GM12878 (cell line): ENCODE data around the gene IFI35. TPM values are rescaled to one million over a fixed set of nuclear protein-coding genes. Genes with fewer than 3 reads are reported as not detected.
A peak's percentile ranks its signal among the peaks of the same experiment; 100 is the strongest.

Experiments
- CBX3 ChIP-seq: fragments of 200-600 bp; sonication (generic); IDR thresholded peaks from 2 replicates; pipeline ENCODE4 v1.6.1; 2016; ENCODE audit warnings: low read depth, borderline replicate concordance
- CEBPB ChIP-seq, 2 experiments: fragments of 150-350 bp in 1 of 2; IDR thresholded peaks; 2 replicates each; pipeline ENCODE4 v1.6.1; 2012 to 2014; ENCODE audit warnings: low read depth in 2 of 2, low read length in 2 of 2, borderline replicate concordance in 1 of 2, inconsistent platforms in 1 of 2
- EED ChIP-seq: sonication (generic); IDR thresholded peaks from 2 replicates; pipeline ENCODE4 v1.6.1; 2016; ENCODE audit warnings: antibody characterized with exemption, low read depth
- EGR1 ChIP-seq, 2 experiments: IDR thresholded peaks; 1 replicate in 1 of 2; 2 replicates in 1 of 2; pipeline ENCODE4 v1.6.1; 2011 to 2012; ENCODE audit warnings: low read depth in 2 of 2, low read length in 2 of 2, borderline replicate concordance in 1 of 2, mild to moderate bottlenecking in 1 of 2, moderate library complexity in 1 of 2
- ELK1 ChIP-seq: IDR thresholded peaks from 2 replicates; pipeline ENCODE4 v1.6.1; 2012; ENCODE audit warnings: low read depth, low read length, improper control_type of control experiment
- HDAC6 ChIP-seq: fragments of 200-600 bp; sonication (generic); IDR thresholded peaks from one replicate; pipeline ENCODE4 v1.8.0; 2017; ENCODE audit warnings: antibody characterized with exemption; ENCODE audit not compliant: unreplicated experiment
- HSF1 ChIP-seq: fragments of 150-350 bp; IDR thresholded peaks from 2 replicates; pipeline ENCODE4 v1.6.1; 2014; ENCODE audit warnings: mild to moderate bottlenecking, low read depth, low read length
- NR2C2 ChIP-seq: IDR thresholded peaks from 2 replicates; pipeline ENCODE4 v1.6.1; 2011; ENCODE audit warnings: borderline replicate concordance, low read depth; ENCODE audit not compliant: control insufficient read depth, insufficient read length
- POLR2AphosphoS2 ChIP-seq: IDR thresholded peaks from 2 replicates; pipeline ENCODE4 v1.6.1; 2011; ENCODE audit warnings: low read depth, mild to moderate bottlenecking, low read length, improper control_type of control experiment, moderate library complexity
- POU2F2 ChIP-seq: IDR thresholded peaks from 3 replicates; pipeline ENCODE4 v1.6.1; 2011; ENCODE audit warnings: low read depth, mild to moderate bottlenecking, low read length, borderline replicate concordance
- SIX5 ChIP-seq: IDR thresholded peaks from 2 replicates; pipeline ENCODE4 v1.6.1; 2011; ENCODE audit warnings: mild to moderate bottlenecking, low read depth, low read length, moderate library complexity; ENCODE audit not compliant: severe bottlenecking
- SP1 ChIP-seq: IDR thresholded peaks from one replicate; pipeline ENCODE4 v1.6.1; 2011; ENCODE audit warnings: low read depth, low read length
- SREBF2 ChIP-seq: IDR thresholded peaks from 2 replicates; pipeline ENCODE4 v1.6.1; 2012; ENCODE audit warnings: mild to moderate bottlenecking, low read length
- SUPT20H ChIP-seq: IDR thresholded peaks from 2 replicates; pipeline ENCODE4 v1.6.1; 2011; ENCODE audit warnings: low read depth, mild to moderate bottlenecking, low read length, moderate library complexity, borderline replicate concordance; ENCODE audit not compliant: control insufficient read depth
- ZNF217 ChIP-seq: fragments of 450-650 bp; IDR thresholded peaks from 2 replicates; pipeline ENCODE4 v1.6.1; 2017; ENCODE audit warnings: antibody characterized with exemption, mild to moderate bottlenecking
- ZNF274 ChIP-seq: IDR thresholded peaks from one replicate; pipeline ENCODE4 v1.8.0; 2011; ENCODE audit not compliant: insufficient read length, insufficient read depth
- ZSCAN29 ChIP-seq: fragments of 450-650 bp; IDR thresholded peaks from 2 replicates; pipeline ENCODE4 v1.6.1; 2017; ENCODE audit warnings: mild to moderate bottlenecking, moderate library complexity
- polyA plus RNA-seq, 11 experiments: library from polyadenylated mRNA; depleted of rRNA in 4 of 11; unstranded in 6 of 11; stranded (reverse) in 5 of 11; fragments of >200 nt; fragmentation: Nextera tagmentation in 4 of 11; fragmentation: Illumina TruSeq in 1 of 11; extraction: Ambion mirVana in 4 of 11; extraction: Trizol in 1 of 11; gene quantifications; 1 replicate in 1 of 11; 2 replicates in 10 of 11; pipeline versions ENCODE4 v1.2.1 to v1.2.3, GENCODE V29; 2011 to 2016; ENCODE audit warnings: inconsistent platforms in 2 of 11, missing spikeins in 2 of 11, low read depth in 1 of 11
- total RNA-seq, 4 experiments: library from RNA; depleted of rRNA in 3 of 4; stranded (reverse); fragments of >200 nt in 3 of 4; fragmentation: Illumina TruSeq in 1 of 4; extraction: Trizol in 1 of 4; gene quantifications; 2 replicates each; pipeline versions ENCODE4 v1.2.1 to v1.2.3, GENCODE V29; 2013 to 2021
- TF ChIP-seq, protein P1 (sequence below): IDR thresholded peaks from 2 replicates; pipeline ENCODE4 v1.6.1; 2011; ENCODE audit warnings: low read depth, low read length, improper control_type of control experiment, borderline replicate concordance
- TF ChIP-seq, protein P2 (sequence below): fragments of 450-650 bp; formaldehyde crosslinking; IDR thresholded peaks from 2 replicates; pipeline ENCODE4 v1.5.0; 2022; ENCODE audit warnings: mild to moderate bottlenecking, missing genetic modification characterization
- TF ChIP-seq, protein P3 (sequence below): IDR thresholded peaks from 2 replicates; pipeline ENCODE4 v1.6.1; 2011; ENCODE audit warnings: borderline replicate concordance, low read depth, mild to moderate bottlenecking, moderate library complexity, mixed read lengths, low read length; ENCODE audit not compliant: insufficient read depth; ENCODE audit errors: extremely low read length

The IFI35 gene
- total and polyA plus RNA-seq, 10 of the 15 experiments (the other 5 are each of a cell fraction or from before 2014, with no cell fraction given) = 18.4 to 92.2 (median 65.3) TPM

- TF ChIP-seq, protein P1, sequence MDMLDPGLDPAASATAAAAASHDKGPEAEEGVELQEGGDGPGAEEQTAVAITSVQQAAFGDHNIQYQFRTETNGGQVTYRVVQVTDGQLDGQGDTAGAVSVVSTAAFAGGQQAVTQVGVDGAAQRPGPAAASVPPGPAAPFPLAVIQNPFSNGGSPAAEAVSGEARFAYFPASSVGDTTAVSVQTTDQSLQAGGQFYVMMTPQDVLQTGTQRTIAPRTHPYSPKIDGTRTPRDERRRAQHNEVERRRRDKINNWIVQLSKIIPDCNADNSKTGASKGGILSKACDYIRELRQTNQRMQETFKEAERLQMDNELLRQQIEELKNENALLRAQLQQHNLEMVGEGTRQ = peak; percentile 32; the same call in 1 of the 2 replicates
- TF ChIP-seq HSF1 = peak; percentile 81; the same call in 1 of the 2 replicates
- TF ChIP-seq CEBPB (IDR thresholded peaks at IDR 0.05; ENCODE audit: borderline replicate concordance in 1 of 2, low read depth in 2 of 2, low read length in 2 of 2) = no peak
- no peak for TF ChIP-seq ZNF217
- TF ChIP-seq SP1 = peak; percentile 66
- no peak; the same call in 1 of the 2 replicates for TF ChIP-seq SREBF2
- TF ChIP-seq POU2F2 = peak; percentile 93; the same call in 2 of the 3 replicates
- TF ChIP-seq EED = peak; percentile 57; the same call in 1 of the 2 replicates
- no peak for TF ChIP-seq HDAC6
- TF ChIP-seq ELK1 = peak; percentile 87
- TF ChIP-seq, protein P2, sequence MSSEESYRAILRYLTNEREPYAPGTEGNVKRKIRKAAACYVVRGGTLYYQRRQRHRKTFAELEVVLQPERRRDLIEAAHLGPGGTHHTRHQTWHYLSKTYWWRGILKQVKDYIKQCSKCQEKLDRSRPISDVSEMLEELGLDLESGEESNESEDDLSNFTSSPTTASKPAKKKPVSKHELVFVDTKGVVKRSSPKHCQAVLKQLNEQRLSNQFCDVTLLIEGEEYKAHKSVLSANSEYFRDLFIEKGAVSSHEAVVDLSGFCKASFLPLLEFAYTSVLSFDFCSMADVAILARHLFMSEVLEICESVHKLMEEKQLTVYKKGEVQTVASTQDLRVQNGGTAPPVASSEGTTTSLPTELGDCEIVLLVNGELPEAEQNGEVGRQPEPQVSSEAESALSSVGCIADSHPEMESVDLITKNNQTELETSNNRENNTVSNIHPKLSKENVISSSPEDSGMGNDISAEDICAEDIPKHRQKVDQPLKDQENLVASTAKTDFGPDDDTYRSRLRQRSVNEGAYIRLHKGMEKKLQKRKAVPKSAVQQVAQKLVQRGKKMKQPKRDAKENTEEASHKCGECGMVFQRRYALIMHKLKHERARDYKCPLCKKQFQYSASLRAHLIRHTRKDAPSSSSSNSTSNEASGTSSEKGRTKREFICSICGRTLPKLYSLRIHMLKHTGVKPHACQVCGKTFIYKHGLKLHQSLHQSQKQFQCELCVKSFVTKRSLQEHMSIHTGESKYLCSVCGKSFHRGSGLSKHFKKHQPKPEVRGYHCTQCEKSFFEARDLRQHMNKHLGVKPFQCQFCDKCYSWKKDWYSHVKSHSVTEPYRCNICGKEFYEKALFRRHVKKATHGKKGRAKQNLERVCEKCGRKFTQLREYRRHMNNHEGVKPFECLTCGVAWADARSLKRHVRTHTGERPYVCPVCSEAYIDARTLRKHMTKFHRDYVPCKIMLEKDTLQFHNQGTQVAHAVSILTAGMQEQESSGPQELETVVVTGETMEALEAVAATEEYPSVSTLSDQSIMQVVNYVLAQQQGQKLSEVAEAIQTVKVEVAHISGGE = no peak
- peak; percentile 8 to 29; a peak in 1 of 3 replicates for TF ChIP-seq EGR1 (IDR thresholded peaks at IDR 0.05; ENCODE audit: borderline replicate concordance in 1 of 2, low read depth in 2 of 2, low read length in 2 of 2)
- peak; percentile 80 for TF ChIP-seq NR2C2
- no peak for TF ChIP-seq SUPT20H
- peak; percentile 73; the same call in 1 of the 2 replicates for TF ChIP-seq ZSCAN29
- peak; percentile 94 for TF ChIP-seq POLR2AphosphoS2
- TF ChIP-seq SIX5 = peak; percentile 73
- no peak for TF ChIP-seq ZNF274
- TF ChIP-seq CBX3 = no peak
- TF ChIP-seq, protein P3, sequence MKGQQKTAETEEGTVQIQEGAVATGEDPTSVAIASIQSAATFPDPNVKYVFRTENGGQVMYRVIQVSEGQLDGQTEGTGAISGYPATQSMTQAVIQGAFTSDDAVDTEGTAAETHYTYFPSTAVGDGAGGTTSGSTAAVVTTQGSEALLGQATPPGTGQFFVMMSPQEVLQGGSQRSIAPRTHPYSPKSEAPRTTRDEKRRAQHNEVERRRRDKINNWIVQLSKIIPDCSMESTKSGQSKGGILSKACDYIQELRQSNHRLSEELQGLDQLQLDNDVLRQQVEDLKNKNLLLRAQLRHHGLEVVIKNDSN = peak; percentile 53
These were observed 8.3 kb upstream of the IFI35 start, which contains the start of gene RPL27 (continued) for GRCh38 chr17:42997984-42998938.
